Calu3 (cell line): ENCODE results near the gene AIF1. TPM values are rescaled to one million over a fixed set of nuclear protein-coding genes. Genes with fewer than 3 reads are reported as not detected.

Experiments used
- BruUV-seq: library from RNA; stranded (reverse); fragments of 400-500 nt; replicated peaks from 2 replicates; lab custom pipeline; 2021; lab: Mats Ljungman, UMichigan
- CTCF ChIA-PET: fragments of 300-600 bp; sonication (Branson Sonifier 250); formaldehyde crosslinking; loops from one replicate; lab custom pipeline; 2022; ENCODE audit warnings: antibody characterized with exemption; lab: Charles Lee
- DNase-seq: peaks from one replicate; pipeline ENCODE4 v3.0.0; 2022
- H3K27ac Mint-ChIP-seq: one replicate; pipeline ENCODE4 v1.8.0; 2022; ENCODE audit warnings: mixed read lengths; ENCODE audit not compliant: unreplicated experiment
- H3K27me3 Mint-ChIP-seq: one replicate; pipeline ENCODE4 v1.8.0; 2022; ENCODE audit warnings: mixed read lengths; ENCODE audit not compliant: unreplicated experiment
- H3K36me3 Mint-ChIP-seq: one replicate; pipeline ENCODE4 v1.8.0; 2022; ENCODE audit warnings: mild to moderate bottlenecking, moderate library complexity, mixed read lengths; ENCODE audit not compliant: insufficient read depth, unreplicated experiment
- H3K4me1 Mint-ChIP-seq: one replicate; pipeline ENCODE4 v1.8.0; 2022; ENCODE audit warnings: mild to moderate bottlenecking, low read depth, mixed read lengths; ENCODE audit not compliant: unreplicated experiment
- H3K4me3 Mint-ChIP-seq: one replicate; pipeline ENCODE4 v1.8.0; 2022; ENCODE audit warnings: mild to moderate bottlenecking, low read depth, moderate library complexity, mixed read lengths; ENCODE audit not compliant: unreplicated experiment
- H3K9me3 Mint-ChIP-seq: one replicate; pipeline ENCODE4 v1.8.0; 2022; ENCODE audit warnings: low read depth, mixed read lengths; ENCODE audit not compliant: unreplicated experiment
- intact Hi-C: fragments of 100-400 bp; cut with micrococcal nuclease; formaldehyde crosslinking; loops from one replicate; pipeline ENCODE4 v1.10.0; 2022; ENCODE audit not compliant: unreplicated experiment
- total RNA-seq: library from RNA; stranded (reverse); gene quantifications from 2 replicates; pipeline ENCODE4 v1.2.3, GENCODE V29; 2022
- TF ChIP-seq, protein P1 (sequence below): fragments of 200-600 bp; IDR thresholded peaks from one replicate; pipeline ENCODE4 v1.8.0; 2022; ENCODE audit warnings: antibody characterized with exemption; ENCODE audit not compliant: unreplicated experiment

AIF1 gene
- total RNA-seq, 1 experiment from 2014 or later, result not detected

GRCh38 chr6:31662124-31662723 lies 47.2 kb downstream of the AIF1 start:
- no peak for DNase-seq
- no peak overlapping the region for H3K27ac Mint-ChIP-seq
- no peaks in the 10 kb centered on the region for H3K27me3 Mint-ChIP-seq
- TF ChIP-seq, protein P1, sequence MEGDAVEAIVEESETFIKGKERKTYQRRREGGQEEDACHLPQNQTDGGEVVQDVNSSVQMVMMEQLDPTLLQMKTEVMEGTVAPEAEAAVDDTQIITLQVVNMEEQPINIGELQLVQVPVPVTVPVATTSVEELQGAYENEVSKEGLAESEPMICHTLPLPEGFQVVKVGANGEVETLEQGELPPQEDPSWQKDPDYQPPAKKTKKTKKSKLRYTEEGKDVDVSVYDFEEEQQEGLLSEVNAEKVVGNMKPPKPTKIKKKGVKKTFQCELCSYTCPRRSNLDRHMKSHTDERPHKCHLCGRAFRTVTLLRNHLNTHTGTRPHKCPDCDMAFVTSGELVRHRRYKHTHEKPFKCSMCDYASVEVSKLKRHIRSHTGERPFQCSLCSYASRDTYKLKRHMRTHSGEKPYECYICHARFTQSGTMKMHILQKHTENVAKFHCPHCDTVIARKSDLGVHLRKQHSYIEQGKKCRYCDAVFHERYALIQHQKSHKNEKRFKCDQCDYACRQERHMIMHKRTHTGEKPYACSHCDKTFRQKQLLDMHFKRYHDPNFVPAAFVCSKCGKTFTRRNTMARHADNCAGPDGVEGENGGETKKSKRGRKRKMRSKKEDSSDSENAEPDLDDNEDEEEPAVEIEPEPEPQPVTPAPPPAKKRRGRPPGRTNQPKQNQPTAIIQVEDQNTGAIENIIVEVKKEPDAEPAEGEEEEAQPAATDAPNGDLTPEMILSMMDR, result no peak
- CTCF ChIA-PET, result interaction anchor here (0.7 to 1.1 kb wide), 3 partner anchors 40 to 596 kb away, joined by 3 to 6 read pairs (median 3); partner anchors contain the start of gene NEU1
- H3K4me3 Mint-ChIP-seq, result peak overlapping the region; percentile 1
- H3K4me1 Mint-ChIP-seq, result peaks cover 65% of the 10 kb centered on the region
- H3K36me3 Mint-ChIP-seq, result peaks cover 93% of the 10 kb centered on the region
- intact Hi-C loops, result no loop called here
- no TSS peak for BruUV-seq
- H3K9me3 Mint-ChIP-seq, result no peaks in the 10 kb centered on the region

DNA sequence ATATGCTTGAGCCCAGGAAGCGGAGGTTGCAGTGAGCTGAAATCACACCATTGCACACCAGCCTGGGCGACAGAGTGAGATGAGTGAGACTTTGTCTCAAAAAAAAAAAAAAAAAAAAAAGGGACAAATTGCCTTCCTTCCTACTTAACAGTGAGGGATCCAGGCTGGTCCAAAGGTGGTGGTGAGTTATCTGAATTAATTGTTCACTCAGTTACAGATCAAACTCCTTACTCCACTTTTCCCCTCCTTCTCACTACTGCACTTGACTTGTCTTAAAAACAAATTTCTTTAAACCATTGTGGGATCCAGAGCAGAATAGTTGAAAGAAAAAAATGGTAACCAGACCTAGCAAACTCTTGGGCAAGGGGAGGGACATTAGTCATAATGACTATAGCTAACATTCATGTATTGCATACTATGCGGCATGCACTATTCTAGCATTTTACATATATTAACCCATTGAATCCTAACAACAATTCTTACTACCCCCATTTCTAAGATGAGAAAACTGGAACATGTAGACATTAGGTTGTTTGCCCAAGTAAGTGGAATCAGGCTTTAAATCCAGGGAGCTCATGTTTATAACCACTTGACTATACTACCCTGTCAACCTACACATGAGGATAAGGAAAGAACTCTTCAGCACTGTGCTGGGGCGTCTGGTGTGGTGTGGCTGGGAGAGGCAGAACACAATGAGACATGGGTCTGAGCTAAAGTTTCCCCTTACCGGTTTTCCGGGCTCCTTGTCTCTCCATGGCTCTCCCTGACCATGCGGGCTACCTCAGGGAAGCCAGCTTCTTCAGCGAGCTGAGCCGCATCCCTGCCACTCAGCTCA lies 48.3 kb downstream of the AIF1 start:
- TF ChIP-seq, protein P1, result no peak
- H3K36me3 Mint-ChIP-seq, result peaks cover 98% of the 10 kb centered on the region
- H3K27me3 Mint-ChIP-seq, result no peaks in the 10 kb centered on the region
- H3K4me1 Mint-ChIP-seq, result peaks cover 64% of the 10 kb centered on the region
- no TSS peak for BruUV-seq
- DNase-seq, result no peak
- no peak overlapping the region for H3K27ac Mint-ChIP-seq
- CTCF ChIA-PET, result interaction anchor here (0.7 to 1.1 kb wide), 2 partner anchors 41 to 199 kb away, joined by 3 read pairs; partner anchors contain the start of gene NEU1
- intact Hi-C loops, result no loop called here
- no peaks in the 10 kb centered on the region for H3K9me3 Mint-ChIP-seq
- peak overlapping the region; percentile 92 for H3K4me3 Mint-ChIP-seq

DNA sequence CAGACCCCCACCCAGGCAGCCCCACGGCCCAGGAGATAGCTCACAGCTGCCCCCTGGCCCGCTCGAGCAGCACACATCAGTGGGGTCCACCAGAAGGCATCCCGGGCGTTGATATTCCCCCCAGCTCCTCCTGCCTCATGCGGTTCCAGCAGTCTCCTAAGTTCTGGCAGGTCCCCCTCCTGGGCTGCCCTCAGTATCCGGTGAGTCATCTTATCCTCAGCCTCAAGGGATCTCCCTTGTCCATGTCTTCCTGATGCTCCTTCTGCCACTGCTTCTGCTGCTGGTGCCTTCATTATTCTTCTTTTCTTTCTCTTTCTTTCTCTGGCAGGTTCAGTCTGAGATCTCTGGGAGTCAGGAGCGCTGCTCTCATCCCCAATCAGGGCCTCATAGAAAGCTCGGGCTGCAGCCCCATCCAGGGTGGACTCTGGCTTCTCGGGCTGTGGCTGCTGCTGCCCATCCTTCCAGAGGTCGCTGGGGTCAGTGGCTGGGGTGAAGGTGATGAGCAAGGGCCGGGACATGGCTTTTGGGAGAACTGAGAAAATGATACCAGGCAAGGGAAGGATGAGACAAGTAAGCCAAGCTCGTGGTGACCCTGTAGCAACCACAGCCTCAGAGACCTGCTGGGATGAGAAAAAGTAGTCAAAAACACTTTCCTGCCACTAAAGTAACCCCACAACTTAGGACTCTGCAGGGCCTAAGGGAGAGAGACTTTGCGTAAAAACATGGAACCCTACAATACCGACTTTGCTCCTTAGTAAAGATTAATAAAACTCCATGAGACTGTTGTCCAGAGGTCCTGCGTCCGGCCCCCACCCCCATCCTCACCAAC lies 49.1 kb downstream of the AIF1 start:
- TF ChIP-seq, protein P1, result no peak
- BruUV-seq, result TSS peak; percentile 52
- Mint-ChIP-seq H3K27me3 (no peaks in the 10 kb centered on the region), H3K27ac (peak overlapping the region; percentile 91), H3K9me3 (no peaks in the 10 kb centered on the region), H3K4me3 (peak overlapping the region; percentile 92), H3K4me1 (peaks cover 57% of the 10 kb centered on the region), H3K36me3 (peaks cover 97% of the 10 kb centered on the region)
- DNase-seq, result no peak
- CTCF ChIA-PET, result interaction anchor here (0.6 to 2.5 kb wide), 5 partner anchors 10 to 1761 kb away, joined by 3 to 23 read pairs (median 4); partner anchors contain the start of genes BAG6 and MSH5
- intact Hi-C loops, result no loop called here
